HUES64 (cell line): ENCODE results near the gene FH.

ENCODE experiments used
- H3K27ac ChIP-seq: 2 replicates; pipeline ENCODE4 v1.7.0; 2013; ENCODE audit warnings: low read depth, low read length, inconsistent platforms
- H3K27me3 ChIP-seq: 2 replicates; pipeline ENCODE4 v1.6.1; 2013; ENCODE audit warnings: mild to moderate bottlenecking, low read length; ENCODE audit not compliant: insufficient read depth
- H3K36me3 ChIP-seq: 2 replicates; pipeline ENCODE4 v1.6.1; 2013; ENCODE audit warnings: mild to moderate bottlenecking, low read length; ENCODE audit not compliant: insufficient read depth
- H3K4me1 ChIP-seq: 2 replicates; pipeline ENCODE4 v1.6.1; 2013; ENCODE audit warnings: mild to moderate bottlenecking, low read length, moderate library complexity; ENCODE audit not compliant: insufficient read depth
- H3K4me3 ChIP-seq: 2 replicates; pipeline ENCODE4 v1.5.1; 2013; ENCODE audit warnings: mild to moderate bottlenecking, low read length, moderate library complexity
- H3K9ac ChIP-seq: 2 replicates; pipeline ENCODE4 v1.6.1; 2013; ENCODE audit warnings: mild to moderate bottlenecking, low read depth, low read length
- H3K9me3 ChIP-seq: 2 replicates; pipeline ENCODE4 v1.6.1; 2013; ENCODE audit warnings: low read depth, low read length; ENCODE audit not compliant: insufficient read depth
- WGBS: fragments of 150-250, 120-280 bp; methylation state at CpG from one replicate; pipeline ENCODE4 v1.1.7; 2013; ENCODE audit warnings: missing lambda C conversion rate; 5-methylcytosine and 5-hydroxymethylcytosine counted together

FH gene

DNA sequence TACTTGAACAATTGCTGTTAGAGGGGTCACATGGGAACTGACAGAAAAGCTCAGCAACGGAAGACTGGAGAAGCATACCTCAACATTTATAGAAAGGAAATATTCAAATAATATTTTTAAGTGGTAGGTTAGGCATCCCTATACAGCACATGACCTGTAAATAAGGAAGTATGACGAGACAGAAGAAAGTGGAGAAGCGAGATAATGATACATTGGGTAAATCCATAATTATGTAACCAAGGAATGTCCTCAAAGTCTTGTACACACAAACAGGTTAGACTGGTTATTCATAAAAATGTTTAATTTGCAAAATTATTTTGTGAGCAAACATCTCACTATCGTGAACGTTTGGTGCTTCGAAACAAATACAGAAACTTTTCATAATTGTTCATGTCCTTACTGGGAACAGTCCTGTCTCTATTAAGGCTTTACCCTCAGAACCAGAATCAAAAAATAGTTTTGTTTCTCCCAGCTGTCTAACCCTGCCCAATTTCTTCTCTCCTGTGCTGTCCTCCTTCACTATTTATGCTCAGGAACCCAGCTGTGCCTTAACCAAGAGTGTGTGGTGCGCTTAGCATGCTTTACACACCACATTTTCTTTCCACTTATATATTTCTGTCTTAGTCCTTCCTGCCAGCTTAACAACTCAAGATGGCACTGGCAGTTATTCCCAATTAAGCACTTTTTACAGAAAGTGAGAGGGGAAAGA, 22.8 kb upstream of the FH start:
- 91% methylated on average over 6 of the region's 7 CpGs for WGBS
- Histone ChIP-seq H3K36me3 (no peaks in the 10 kb centered on the region), H3K27ac (no peak overlapping the region), H3K27me3 (no peaks in the 10 kb centered on the region), H3K4me1 (no peaks in the 10 kb centered on the region), H3K4me3 (no peak overlapping the region), H3K9ac (no peak overlapping the region), H3K9me3 (no peaks in the 10 kb centered on the region)

DNA sequence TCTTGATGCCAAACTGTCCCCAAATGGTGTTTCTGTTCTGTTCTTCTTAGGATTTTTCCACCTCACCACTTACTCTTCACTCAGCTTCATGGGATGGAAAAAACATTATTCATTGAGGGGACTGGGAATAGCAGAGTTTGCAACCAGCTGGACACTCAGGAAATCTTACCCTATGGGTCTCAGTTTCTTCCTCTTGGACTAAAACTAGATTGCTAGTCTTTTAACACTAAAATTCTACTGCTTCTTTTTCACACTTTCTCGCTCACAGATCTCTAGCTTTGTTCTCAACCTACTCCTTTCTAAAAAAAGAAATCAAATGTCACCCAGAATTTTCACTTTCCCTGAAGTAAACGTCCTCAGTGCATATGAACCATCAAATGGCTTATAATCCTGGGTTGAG, 17.4 kb upstream of the FH start:
- 82% methylated on average over 2 of the region's 2 CpGs for WGBS

GRCh38 chr1:241536304-241536703, 16.7 kb upstream of the FH start:
- H3K27me3 ChIP-seq, result no peaks in the 10 kb centered on the region
- 100% methylated on average over 1 of the region's 1 CpG for WGBS
- H3K36me3 ChIP-seq, result no peaks in the 10 kb centered on the region
- H3K4me1 ChIP-seq, result peaks cover 4% of the 10 kb centered on the region; the same call in 1 of the 2 replicates
- no peak overlapping the region for H3K9ac ChIP-seq
- H3K4me3 ChIP-seq, result no peak overlapping the region
- no peaks in the 10 kb centered on the region for H3K9me3 ChIP-seq
- H3K27ac ChIP-seq, result no peak overlapping the region

More for the DNA sequence above, 17.4 kb upstream of the FH start:
- Histone ChIP-seq H3K4me3 (no peak overlapping the region), H3K36me3 (no peaks in the 10 kb centered on the region), H3K9ac (no peak overlapping the region), H3K27ac (no peak overlapping the region), H3K9me3 (no peaks in the 10 kb centered on the region), H3K4me1 (no peaks in the 10 kb centered on the region), H3K27me3 (no peaks in the 10 kb centered on the region)

DNA sequence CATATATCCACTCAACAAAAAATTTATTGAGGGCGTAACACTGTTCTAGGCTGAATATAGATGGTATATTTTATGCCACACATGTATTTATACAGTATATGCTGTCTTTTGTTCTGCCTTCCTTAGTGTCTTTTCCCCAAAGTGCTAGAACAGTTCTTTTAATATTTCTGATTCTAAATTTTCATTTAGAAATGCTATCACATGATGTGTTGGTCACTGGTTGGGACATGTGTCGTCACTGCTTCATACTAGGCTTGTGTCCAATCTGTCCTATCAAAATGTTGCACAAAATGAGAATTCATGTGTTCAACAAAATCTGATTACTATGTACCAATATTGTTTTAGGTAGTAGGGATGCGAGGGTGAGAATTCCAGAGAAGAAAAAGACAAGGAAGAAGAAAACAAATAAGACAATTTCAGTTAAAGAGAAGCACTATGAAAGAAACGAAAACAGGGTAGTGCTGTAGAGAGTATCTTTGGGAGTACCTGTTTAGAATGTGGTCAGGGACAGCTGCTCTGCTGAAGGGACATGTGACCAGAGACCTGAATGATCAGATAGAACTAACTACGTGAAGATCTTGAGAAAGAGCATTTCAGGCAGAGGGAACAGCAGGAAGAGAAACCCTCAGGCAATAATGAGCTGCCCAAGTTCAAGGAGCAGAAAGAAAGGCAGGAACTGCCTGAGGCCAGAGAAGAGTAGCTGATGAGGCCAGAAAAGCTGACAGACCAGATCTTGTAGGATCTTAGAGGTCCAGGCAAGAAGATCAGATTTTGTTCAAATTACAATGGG, 14.0 kb upstream of the FH start:
- H3K36me3 ChIP-seq, result no peaks in the 10 kb centered on the region
- H3K9ac ChIP-seq, result no peak overlapping the region
- H3K4me1 ChIP-seq, result peaks cover 4% of the 10 kb centered on the region; the same call in 1 of the 2 replicates
- no peak overlapping the region for H3K4me3 ChIP-seq
- H3K27me3 ChIP-seq, result no peaks in the 10 kb centered on the region
- H3K9me3 ChIP-seq, result no peaks in the 10 kb centered on the region
- H3K27ac ChIP-seq, result no peak overlapping the region
- 75% methylated on average over 4 of the region's 5 CpGs for WGBS

DNA sequence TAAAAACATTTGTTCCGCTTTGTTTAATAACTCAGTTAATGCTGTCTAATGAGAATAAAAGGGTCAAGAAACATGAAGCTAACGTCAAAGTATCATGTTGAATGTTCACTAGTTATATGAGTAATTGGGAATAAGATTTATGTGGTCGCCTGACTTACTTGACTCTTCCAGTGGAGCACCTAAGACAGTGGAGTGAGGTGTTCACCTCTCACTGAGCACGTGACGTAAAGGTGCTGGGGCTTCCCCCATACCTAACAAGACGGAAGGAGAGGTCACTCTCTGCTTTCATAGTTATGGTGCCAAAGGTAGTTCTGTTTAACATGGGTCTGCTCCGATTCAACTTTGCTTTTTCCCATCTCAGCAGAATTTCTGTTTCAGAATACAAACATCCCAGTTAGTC, 13.3 kb upstream of the FH start:
- H3K36me3 ChIP-seq, result no peaks in the 10 kb centered on the region
- H3K4me3 ChIP-seq, result no peak overlapping the region
- H3K27ac ChIP-seq, result no peak overlapping the region
- H3K9ac ChIP-seq, result no peak overlapping the region
- H3K27me3 ChIP-seq, result no peaks in the 10 kb centered on the region
- H3K9me3 ChIP-seq, result no peaks in the 10 kb centered on the region
- peaks cover 4% of the 10 kb centered on the region; the same call in 1 of the 2 replicates for H3K4me1 ChIP-seq
- WGBS, result 92% methylated on average over 7 of the region's 7 CpGs

DNA sequence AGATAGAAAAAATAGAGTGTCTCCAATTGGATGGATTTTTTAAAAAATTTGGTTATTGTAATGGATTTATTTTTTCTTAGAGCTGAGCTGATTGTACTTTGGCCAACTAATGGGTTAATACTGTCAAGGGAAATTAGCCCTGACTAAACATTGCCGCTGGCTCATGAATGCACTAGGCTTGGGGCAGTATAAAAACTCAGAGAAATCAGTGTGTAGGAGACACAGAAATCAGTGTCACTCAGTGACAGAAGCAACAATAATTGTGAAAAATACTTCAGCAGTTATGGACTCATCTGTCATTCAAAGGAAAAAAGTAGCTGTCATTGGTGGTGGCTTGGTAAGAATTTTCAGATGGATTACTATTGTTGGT, 12.6 kb upstream of the FH start, which contains the start of gene KMO:
TSS of gene KMO (plus strand) at position 217 of the 370 bp plus-strand sequence. CDS start at position 284, 67 bp downstream.
- Histone ChIP-seq H3K27me3 (no peaks in the 10 kb centered on the region), H3K9ac (no peak within 1 kb of the TSS), H3K4me1 (peaks cover 4% of the 10 kb centered on the region; the same call in 1 of the 2 replicates), H3K36me3 (no peaks in the 10 kb centered on the region), H3K4me3 (peak within 1 kb of the TSS; percentile 39; the same call in 1 of the 2 replicates), H3K9me3 (no peaks in the 10 kb centered on the region), H3K27ac (no peak within 1 kb of the TSS)
- WGBS, result 56% methylated on average over 1 of the region's 1 CpG

DNA sequence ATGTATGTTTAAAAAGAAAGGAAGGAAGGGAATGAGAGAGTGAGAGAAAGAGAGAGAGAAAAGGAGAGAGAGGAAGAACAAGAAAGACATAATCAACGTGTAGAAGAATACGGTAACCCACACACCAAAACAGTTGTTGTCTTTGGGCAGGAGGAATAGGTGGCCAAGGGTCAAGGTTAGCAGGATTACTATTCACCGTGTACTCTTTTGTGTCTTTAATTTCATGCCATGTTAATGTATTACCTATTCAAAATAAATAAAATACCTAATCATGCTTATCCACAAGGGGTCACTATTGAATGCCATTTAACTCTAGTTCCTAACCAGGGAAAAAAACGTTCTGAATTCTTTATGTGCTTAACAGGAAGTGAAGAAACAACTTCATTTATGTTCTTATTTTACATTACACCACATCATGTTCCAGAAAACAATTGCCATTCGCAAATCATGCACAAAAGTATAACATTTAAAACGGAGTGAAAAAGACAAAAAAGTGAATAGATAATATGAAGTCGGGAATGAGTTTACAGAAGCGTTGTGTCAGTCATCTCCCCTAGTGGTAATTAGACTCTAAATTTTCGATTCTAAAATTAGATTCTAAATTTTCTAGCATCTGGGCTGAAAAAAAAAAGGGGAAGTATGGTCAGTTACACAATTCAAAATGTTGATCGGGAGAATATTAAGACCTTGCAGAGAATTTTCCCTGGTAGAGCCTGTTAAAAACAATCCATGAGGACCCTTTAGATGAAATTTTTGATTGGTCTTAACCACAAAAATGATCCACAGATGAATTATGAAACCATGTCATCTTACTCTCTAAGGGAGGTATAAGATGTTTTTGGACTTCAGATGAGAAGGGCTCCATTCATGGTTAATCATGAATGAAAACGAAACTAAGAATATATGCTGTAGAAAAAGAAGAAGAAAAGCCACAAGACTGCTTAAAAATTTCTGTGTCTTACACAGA, 11.9 kb upstream of the FH start:
- 59% methylated on average over 8 of the region's 11 CpGs for WGBS
- Histone ChIP-seq H3K27me3 (no peaks in the 10 kb centered on the region), H3K4me3 (peak overlapping the region; percentile 39; the same call in 1 of the 2 replicates), H3K9me3 (no peaks in the 10 kb centered on the region), H3K27ac (no peak overlapping the region), H3K4me1 (peaks cover 4% of the 10 kb centered on the region; the same call in 1 of the 2 replicates), H3K9ac (no peak overlapping the region), H3K36me3 (no peaks in the 10 kb centered on the region)

GRCh38 chr1:241527146-241527545, 7.6 kb upstream of the FH start:
- no peaks in the 10 kb centered on the region for H3K9me3 ChIP-seq
- peaks cover 4% of the 10 kb centered on the region; the same call in 1 of the 2 replicates for H3K4me1 ChIP-seq
- H3K4me3 ChIP-seq, result no peak overlapping the region
- H3K27ac ChIP-seq, result no peak overlapping the region
- WGBS, result 91% methylated on average over 2 of the region's 3 CpGs
- H3K36me3 ChIP-seq, result no peaks in the 10 kb centered on the region
- no peak overlapping the region for H3K9ac ChIP-seq
- H3K27me3 ChIP-seq, result peaks cover 22% of the 10 kb centered on the region

DNA sequence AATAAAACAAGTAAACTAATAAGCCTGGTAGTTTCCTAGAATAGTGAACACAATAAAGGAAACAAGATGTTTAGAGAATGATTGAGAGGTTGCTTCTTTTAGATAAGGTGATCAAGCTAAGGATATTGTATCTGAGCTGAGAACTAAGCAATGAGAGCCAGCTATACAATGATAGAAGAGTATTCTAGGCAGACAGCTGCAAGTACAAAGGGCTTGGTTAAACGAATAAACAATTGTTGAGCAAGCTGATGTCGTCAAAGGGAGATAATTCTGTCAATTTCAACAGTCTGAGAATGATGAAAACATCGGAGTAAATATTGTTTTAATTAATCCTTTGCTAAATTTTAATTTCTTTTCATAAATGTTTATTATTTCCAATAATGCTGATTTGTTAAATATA, 5.5 kb upstream of the FH start:
- Histone ChIP-seq H3K36me3 (no peaks in the 10 kb centered on the region), H3K27me3 (peaks cover 29% of the 10 kb centered on the region), H3K27ac (no peak overlapping the region), H3K4me3 (no peak overlapping the region), H3K9me3 (no peaks in the 10 kb centered on the region), H3K4me1 (peaks cover 5% of the 10 kb centered on the region; the same call in 1 of the 2 replicates), H3K9ac (no peak overlapping the region)
- WGBS, result 83% methylated on average over 2 of the region's 3 CpGs

- Histone ChIP-seq H3K27ac (no peak overlapping the region), H3K4me3 (no peak overlapping the region), H3K9ac (no peak overlapping the region), H3K36me3 (no peaks in the 10 kb centered on the region), H3K4me1 (peaks cover 17% of the 10 kb centered on the region), H3K27me3 (peaks cover 29% of the 10 kb centered on the region), H3K9me3 (no peaks in the 10 kb centered on the region)
- 95% methylated on average over 1 of the region's 2 CpGs for WGBS
These were observed 2.2 kb upstream of the FH start for GRCh38 chr1:241521718-241522117.
